Tibial artery (tissue), 4 donors: ENCODE results near the gene SCMH1.
"Not testable (repeated sequence)": the region's sequence is repeated elsewhere in the genome, so short reads cannot be mapped to it uniquely, and the experiment has no call there.

ENCODE experiments used
- DNase-seq, 2 donors: peaks; one replicate each; pipeline ENCODE4 v3.0.0-alpha.2; 2019
- H3K27ac ChIP-seq, 2 donors: fragments of 200-600 bp; sonication (generic) in 1 of 2; 1 replicate in 1 of 2; 2 replicates in 1 of 2; pipeline ENCODE4 v1.5.1; 2018 to 2019; ENCODE audit warnings: mild to moderate bottlenecking in 1 of 2
- H3K27me3 ChIP-seq, 2 donors: fragments of 200-600 bp; sonication (generic) in 1 of 2; one replicate each; pipeline versions ENCODE4 v1.5.1 to v1.6.0; 2016 to 2019
- H3K36me3 ChIP-seq, 3 donors: fragments of 200-600 bp; sonication (generic) in 2 of 3; one replicate each; pipeline ENCODE4 v1.5.1; 2016 to 2019; ENCODE audit warnings: mild to moderate bottlenecking in 2 of 3
- H3K4me1 ChIP-seq, 4 donors: fragments of 200-600 bp; sonication (generic) in 2 of 4; 1 replicate in 3 of 4; 2 replicates in 1 of 4; pipeline ENCODE4 v1.5.1; 2016 to 2019
- H3K4me3 ChIP-seq, 2 donors: fragments of 200-600 bp; sonication (generic) in 1 of 2; 1 replicate in 1 of 2; 2 replicates in 1 of 2; pipeline ENCODE4 v1.5.1; 2018 to 2019; ENCODE audit warnings: mild to moderate bottlenecking in 2 of 2
- H3K9me3 ChIP-seq, 3 donors: fragments of 200-600 bp; sonication (generic) in 1 of 3; one replicate each; pipeline ENCODE4 v1.5.1; 2016 to 2019
- CTCF ChIP-seq, 2 experiments: fragments of 200-600 bp in 1 of 2; fragments of 450-650 bp in 1 of 2; IDR thresholded peaks; one replicate each; pipeline ENCODE4 v1.5.1; 2017 to 2019; ENCODE audit warnings: antibody characterized with exemption in 2 of 2, mild to moderate bottlenecking in 1 of 2, moderate library complexity in 1 of 2
- intact Hi-C: fragments of 100-400 bp; cut with DNase I; formaldehyde crosslinking; loops from one replicate; pipeline ENCODE4 v1.15.0; 2023; ENCODE audit warnings: low total_unique reads

The SCMH1 gene

GRCh38 chr1:41138549-41138948 lies 103.6 kb downstream of the SCMH1 start:
- no peak overlapping the region for H3K4me3 ChIP-seq
- TF ChIP-seq CTCF (IDR thresholded peaks at IDR 0.05) = no peak
- H3K4me1 ChIP-seq = no peaks in the 10 kb centered on the region
- H3K36me3 ChIP-seq = peaks cover 31 to 45% (median 41%) of the 10 kb centered on the region in 3 donors
- peaks cover 0 to 8% (median 6%) of the 10 kb centered on the region in 3 donors for H3K9me3 ChIP-seq
- no peak for DNase-seq
- intact Hi-C loops = no loop called here
- no peaks in the 10 kb centered on the region for H3K27me3 ChIP-seq
- no peak overlapping the region for H3K27ac ChIP-seq

- no peak for DNase-seq
- peaks cover 14 to 19% (median 14%) of the 10 kb centered on the region in 3 donors for H3K36me3 ChIP-seq
- H3K4me3 ChIP-seq = no peak overlapping the region
- no peaks in the 10 kb centered on the region for H3K27me3 ChIP-seq
- peaks cover 0 to 3% (median 3%) of the 10 kb centered on the region in 3 donors for H3K9me3 ChIP-seq
- intact Hi-C loops = no loop called here
- no peak for TF ChIP-seq CTCF (IDR thresholded peaks at IDR 0.05)
- H3K4me1 ChIP-seq = no peaks in the 10 kb centered on the region
- no peak overlapping the region for H3K27ac ChIP-seq
These were observed 106.7 kb downstream of the SCMH1 start for GRCh38 chr1:41135196-41135947.

- intact Hi-C loops, H3K4me3 ChIP-seq, H3K27ac ChIP-seq, DNase-seq, H3K27me3 ChIP-seq, H3K9me3 ChIP-seq, H3K4me1 ChIP-seq: not testable (repeated sequence)
- peaks cover 8 to 10% (median 9%) of the 10 kb centered on the region in 3 donors for H3K36me3 ChIP-seq
These were observed 107.8 kb downstream of the SCMH1 start for GRCh38 chr1:41134325-41134724.

- Histone ChIP-seq H3K27me3 (no peaks in the 10 kb centered on the region), H3K4me1 (peaks cover 0 to 4% (median 2%) of the 10 kb centered on the region in 4 donors), H3K36me3 (peaks cover 0 to 7% (median 0%) of the 10 kb centered on the region in 3 donors), H3K4me3 (no peak overlapping the region), H3K9me3 (no peaks in the 10 kb centered on the region), H3K27ac (no peak overlapping the region)
- no peak for DNase-seq
- TF ChIP-seq CTCF (IDR thresholded peaks at IDR 0.05) = peak; percentile 25 to 30
- intact Hi-C loops = no loop called here
These were observed 119.1 kb downstream of the SCMH1 start for GRCh38 chr1:41122851-41123518.

DNA sequence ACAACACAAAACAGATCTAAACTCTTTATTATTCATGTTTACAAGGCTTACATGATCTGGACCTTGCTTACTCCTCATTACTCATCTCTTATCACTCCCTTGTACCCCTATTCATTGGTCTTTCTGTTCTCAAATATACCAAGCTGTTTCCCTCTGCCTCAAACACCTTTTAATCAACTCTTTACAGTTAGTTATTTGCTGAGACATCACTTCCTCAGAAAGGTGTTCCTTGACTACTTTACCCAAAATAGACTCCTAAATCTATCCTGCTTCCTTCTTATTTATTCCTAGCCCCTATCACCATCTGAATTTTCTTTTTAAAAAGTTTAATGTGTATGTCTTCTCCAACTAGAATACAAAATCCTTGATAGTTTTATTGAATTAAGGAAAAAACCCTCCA lies 120.0 kb downstream of the SCMH1 start:
- Histone ChIP-seq H3K27me3 (no peaks in the 10 kb centered on the region), H3K4me3 (no peak overlapping the region), H3K9me3 (no peaks in the 10 kb centered on the region), H3K4me1 (peaks cover 0 to 4% (median 2%) of the 10 kb centered on the region in 4 donors), H3K27ac (no peak overlapping the region), H3K36me3 (peaks cover 0 to 7% (median 0%) of the 10 kb centered on the region in 3 donors)
- TF ChIP-seq CTCF (IDR thresholded peaks at IDR 0.05) = no peak
- DNase-seq = no peak
- intact Hi-C loops = no loop called here

DNA sequence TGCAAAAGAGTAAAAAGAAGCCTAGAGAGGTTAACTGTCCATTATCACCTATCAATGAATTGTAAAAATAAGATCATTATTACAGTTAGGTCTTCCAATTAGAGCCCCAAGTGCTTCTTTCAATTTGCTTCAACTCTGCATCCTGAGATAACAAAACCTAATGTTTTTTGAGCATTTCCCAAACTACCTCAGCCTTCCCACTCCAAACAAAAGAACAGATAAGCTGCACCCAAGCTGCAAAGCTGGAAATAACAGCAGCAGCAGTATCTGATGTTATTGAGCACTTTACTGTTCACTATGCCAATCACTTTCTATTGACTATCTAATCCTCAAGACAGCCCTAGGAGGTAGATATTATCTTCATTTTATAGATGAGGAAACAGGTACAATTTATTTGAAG lies 123.5 kb downstream of the SCMH1 start:
- Histone ChIP-seq H3K4me1 (peaks cover 0 to 4% (median 1%) of the 10 kb centered on the region in 4 donors), H3K36me3 (peaks cover 0 to 7% (median under 1%) of the 10 kb centered on the region in 3 donors), H3K27me3 (no peaks in the 10 kb centered on the region), H3K9me3 (no peaks in the 10 kb centered on the region), H3K4me3 (no peak overlapping the region), H3K27ac (no peak overlapping the region)
- TF ChIP-seq CTCF (IDR thresholded peaks at IDR 0.05) = no peak
- intact Hi-C loops = loop anchor here (1.0 kb wide), 1 partner anchor 15 kb away; no protein-coding TSS in a partner anchor
- no peak for DNase-seq

DNA sequence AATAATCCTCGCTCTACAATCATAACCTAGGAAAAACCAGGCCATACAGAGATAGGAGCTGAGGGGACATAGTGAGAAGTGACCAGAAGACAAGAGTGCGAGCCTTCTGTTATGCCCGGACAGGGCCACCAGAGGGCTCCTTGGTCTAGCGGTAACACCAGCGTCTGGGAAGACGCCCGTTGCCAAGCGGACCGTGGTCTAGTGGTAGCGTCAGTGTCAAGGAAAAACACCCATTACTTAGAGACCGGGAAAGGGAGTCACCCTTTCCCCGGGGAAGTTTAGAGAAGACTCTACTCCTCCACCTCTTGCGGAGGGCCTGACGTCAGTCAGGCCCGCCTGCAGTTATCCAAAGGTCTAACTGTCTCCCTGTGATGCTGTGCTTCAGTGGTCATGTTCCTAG lies 124.9 kb downstream of the SCMH1 start:
- H3K27ac ChIP-seq, H3K4me3 ChIP-seq, DNase-seq, H3K27me3 ChIP-seq, H3K9me3 ChIP-seq, H3K4me1 ChIP-seq, intact Hi-C loops: not testable (repeated sequence)
- peaks cover 6 to 16% (median 13%) of the 10 kb centered on the region in 3 donors for H3K36me3 ChIP-seq
